Measurements from ENCODE around the gene C1QTNF12.
"Not testable (repeated sequence)": the region's sequence is repeated elsewhere in the genome, so short reads cannot be mapped to it uniquely, and the experiment has no call there.

The C1QTNF12 gene

DNA sequence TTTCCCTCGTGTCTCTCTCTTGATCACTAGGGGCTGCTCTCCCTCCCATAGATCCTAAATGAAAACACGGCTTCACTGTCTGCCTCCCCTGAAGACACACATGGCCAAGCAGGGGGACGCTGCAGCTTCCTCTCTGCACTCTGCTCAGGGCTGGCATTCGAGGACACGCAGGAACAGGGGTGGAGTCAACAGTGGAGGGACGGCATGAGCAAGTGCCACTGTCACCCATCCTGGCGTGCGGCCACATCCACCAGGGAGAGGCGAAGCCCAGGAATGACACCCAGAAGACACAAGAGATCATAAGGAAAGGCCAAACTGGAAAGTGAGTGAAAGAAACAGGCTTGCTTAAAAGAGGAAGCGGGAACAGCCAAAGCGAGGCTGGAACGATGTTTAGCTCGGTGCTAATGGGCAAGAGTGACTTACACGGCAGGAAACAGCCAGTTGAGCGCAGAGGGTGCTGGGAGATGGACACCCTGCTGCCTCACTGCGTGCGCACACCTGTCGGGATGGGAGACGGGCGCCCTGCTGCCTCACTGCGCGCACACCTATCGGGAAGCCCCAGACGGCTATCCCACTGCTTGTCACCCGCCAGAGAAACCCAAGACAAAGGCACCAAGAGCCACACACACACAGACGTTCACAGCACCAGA is 13.6 kb upstream of the C1QTNF12 start:
- in situ Hi-C loops (cut with HindIII; ENCODE audit: low sequenced_read_pairs) = no loop called here

DNA sequence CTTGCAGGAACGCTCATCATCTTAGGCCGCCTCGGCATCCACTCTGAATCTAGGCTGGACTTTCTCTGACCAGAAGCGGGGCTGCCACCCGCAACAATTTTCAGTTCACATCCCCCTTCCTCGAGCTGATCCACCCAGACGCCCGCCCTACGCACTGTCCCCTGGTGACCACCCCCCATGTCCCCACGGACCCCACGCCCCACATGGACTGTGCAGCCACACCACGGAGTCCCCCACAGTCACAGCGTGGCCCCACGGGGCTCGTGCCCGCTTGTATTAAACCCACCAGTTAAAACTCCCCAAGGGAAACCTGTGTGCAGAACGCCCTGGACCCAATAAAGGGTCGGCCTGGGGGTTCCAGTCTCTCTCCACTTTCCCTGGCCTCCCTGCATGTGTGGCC is 13.0 kb upstream of the C1QTNF12 start:
- in situ Hi-C loops (cut with HindIII; ENCODE audit: low sequenced_read_pairs) = no loop called here

GRCh38 chr1:1259119-1259488 is 12.6 kb upstream of the C1QTNF12 start:
- in situ Hi-C loops (cut with HindIII; ENCODE audit: low sequenced_read_pairs) = no loop called here

- in situ Hi-C loops (cut with HindIII; ENCODE audit: low sequenced_read_pairs) = no loop called here
These were observed 10.7 kb upstream of the C1QTNF12 start for GRCh38 chr1:1256956-1257871.

GRCh38 chr1:1255611-1256010 is 9.1 kb upstream of the C1QTNF12 start:
- in situ Hi-C loops (cut with HindIII; ENCODE audit: low sequenced_read_pairs) = no loop called here

GRCh38 chr1:1255078-1255477 is 8.6 kb upstream of the C1QTNF12 start:
- in situ Hi-C loops (cut with HindIII; ENCODE audit: low sequenced_read_pairs) = no loop called here

GRCh38 chr1:1254667-1254998 is 8.1 kb upstream of the C1QTNF12 start:
- in situ Hi-C loops (cut with HindIII; ENCODE audit: low sequenced_read_pairs) = no loop called here

- in situ Hi-C loops (cut with HindIII; ENCODE audit: low sequenced_read_pairs) = no loop called here
These were observed 7.6 kb upstream of the C1QTNF12 start for GRCh38 chr1:1253972-1254666.

DNA sequence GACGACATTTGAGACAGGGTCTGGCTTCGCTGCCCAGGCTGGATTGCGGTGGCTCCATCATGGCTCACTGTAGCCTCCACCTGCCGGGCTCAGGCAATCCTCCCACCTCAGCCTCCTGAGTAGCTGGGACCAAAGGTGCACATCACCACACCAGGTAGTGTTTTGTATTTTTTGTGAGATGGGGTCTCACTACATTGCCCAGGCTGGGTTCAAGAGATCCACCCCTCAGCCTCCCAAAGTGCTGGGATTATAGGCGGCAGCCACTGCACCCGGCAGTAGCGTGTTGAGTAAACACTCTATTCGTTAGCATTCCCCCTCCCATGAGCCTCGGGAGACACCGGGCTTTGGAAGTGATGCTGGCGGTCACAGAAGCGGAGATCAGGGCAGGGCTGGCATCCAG is 6.8 kb upstream of the C1QTNF12 start:
- in situ Hi-C loops (cut with HindIII; ENCODE audit: low sequenced_read_pairs) = no loop called here

GRCh38 chr1:1250786-1251284 is 4.3 kb upstream of the C1QTNF12 start:
- in situ Hi-C loops (cut with HindIII; ENCODE audit: low sequenced_read_pairs) = no loop called here

GRCh38 chr1:1248009-1248913 is 1.7 kb upstream of the C1QTNF12 start:
- in situ Hi-C loops (cut with HindIII; ENCODE audit: low sequenced_read_pairs) = not testable (repeated sequence)

GRCh38 chr1:1247341-1247913 is 905 bp upstream of the C1QTNF12 start:
- in situ Hi-C loops (cut with HindIII; ENCODE audit: low sequenced_read_pairs) = no loop called here

DNA sequence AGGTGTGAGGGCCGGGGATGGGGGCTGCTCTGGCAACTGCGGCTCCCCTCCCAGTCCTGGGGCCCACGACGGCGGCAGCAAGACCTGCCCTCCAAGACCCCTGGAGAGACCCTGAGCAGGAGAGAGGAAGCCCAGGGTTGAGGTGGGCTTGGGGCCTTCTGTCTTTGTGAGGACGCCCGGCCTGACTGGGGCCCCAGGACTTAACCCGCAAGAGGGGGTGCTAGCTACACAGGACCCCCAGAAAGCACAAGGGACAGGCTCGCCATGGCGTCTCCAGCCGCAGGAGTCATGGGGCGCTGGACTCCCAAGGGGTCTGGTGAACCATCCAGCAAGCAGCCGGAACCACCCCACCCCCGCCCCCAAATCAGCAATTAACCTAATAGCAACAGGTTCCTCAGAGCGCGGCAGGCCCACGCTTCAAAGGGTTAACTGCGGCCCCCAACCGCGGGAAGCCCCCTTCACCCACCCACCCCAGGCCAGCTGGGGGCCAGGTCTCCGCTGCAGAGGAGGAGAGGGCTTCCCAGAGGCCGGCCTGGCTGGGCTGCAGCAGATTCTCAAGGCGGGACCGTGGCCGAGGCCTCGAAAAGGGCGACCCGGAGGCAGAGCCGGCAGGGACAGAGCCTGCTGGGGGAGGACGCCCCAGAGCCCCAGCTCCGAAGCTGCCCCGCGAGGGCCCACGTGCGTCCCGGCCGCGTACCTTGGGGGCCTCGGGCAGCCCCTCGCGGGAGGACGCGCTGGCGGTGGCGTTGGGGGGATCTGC is 525 bp downstream of the C1QTNF12 start:
- in situ Hi-C loops (cut with HindIII; ENCODE audit: low sequenced_read_pairs) = no loop called here

GRCh38 chr1:1245178-1245816 is 1.2 kb downstream of the C1QTNF12 start:
- in situ Hi-C loops (cut with HindIII; ENCODE audit: low sequenced_read_pairs) = no loop called here

DNA sequence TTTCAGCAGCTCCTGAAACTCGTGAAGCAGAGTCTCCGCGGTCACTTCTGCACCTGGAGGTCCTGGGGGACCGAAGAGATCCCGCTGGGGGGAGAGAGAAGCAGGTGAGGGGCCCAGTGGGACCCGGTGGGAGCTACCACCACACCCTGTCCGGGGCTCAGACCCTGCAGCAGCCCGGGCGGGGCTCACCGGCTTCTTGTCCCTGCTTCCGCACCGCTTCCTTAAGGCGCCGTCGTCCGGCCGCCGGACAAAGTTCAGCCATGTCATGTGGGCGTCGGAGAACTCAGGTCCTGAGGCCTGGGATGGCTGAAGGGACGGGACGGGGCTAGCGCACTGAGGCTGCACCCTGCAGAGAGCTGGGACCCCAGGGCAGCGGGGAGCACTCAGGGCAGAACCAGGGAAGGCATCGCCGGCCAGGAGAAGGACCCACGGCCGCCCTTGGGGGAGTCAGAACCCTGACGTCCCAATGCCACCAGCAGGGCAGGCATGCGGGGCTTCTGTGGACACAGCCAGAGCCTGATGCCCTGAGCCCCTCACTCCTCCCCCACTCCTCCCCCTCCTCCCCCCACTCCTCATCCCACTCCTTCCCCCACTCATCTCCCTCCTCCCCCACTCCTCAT is 2.2 kb downstream of the C1QTNF12 start:
- in situ Hi-C loops (cut with HindIII; ENCODE audit: low sequenced_read_pairs) = no loop called here

GRCh38 chr1:1243807-1244191 is 2.7 kb downstream of the C1QTNF12 start:
- in situ Hi-C loops (cut with HindIII; ENCODE audit: low sequenced_read_pairs) = no loop called here

DNA sequence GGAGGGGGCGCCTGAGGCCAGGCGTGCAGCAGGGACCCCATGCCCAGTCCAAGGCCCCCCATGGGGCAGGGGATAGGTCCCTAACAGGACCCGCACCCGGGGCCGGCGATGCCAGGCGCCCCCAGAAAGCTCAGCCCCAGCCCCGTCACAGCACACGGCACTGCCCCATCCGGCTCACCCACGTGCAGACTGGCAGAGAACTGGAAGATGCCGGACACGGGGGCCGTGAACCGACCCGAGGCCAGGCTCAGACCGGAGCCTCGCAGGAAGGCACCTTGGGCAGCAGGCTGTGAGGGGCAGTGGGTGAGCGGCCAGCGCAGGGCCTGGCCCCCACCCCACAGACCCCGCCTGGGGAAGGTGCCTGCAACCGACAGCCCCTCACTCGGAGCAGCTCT is 3.3 kb downstream of the C1QTNF12 start:
- in situ Hi-C loops (cut with HindIII; ENCODE audit: low sequenced_read_pairs) = no loop called here

DNA sequence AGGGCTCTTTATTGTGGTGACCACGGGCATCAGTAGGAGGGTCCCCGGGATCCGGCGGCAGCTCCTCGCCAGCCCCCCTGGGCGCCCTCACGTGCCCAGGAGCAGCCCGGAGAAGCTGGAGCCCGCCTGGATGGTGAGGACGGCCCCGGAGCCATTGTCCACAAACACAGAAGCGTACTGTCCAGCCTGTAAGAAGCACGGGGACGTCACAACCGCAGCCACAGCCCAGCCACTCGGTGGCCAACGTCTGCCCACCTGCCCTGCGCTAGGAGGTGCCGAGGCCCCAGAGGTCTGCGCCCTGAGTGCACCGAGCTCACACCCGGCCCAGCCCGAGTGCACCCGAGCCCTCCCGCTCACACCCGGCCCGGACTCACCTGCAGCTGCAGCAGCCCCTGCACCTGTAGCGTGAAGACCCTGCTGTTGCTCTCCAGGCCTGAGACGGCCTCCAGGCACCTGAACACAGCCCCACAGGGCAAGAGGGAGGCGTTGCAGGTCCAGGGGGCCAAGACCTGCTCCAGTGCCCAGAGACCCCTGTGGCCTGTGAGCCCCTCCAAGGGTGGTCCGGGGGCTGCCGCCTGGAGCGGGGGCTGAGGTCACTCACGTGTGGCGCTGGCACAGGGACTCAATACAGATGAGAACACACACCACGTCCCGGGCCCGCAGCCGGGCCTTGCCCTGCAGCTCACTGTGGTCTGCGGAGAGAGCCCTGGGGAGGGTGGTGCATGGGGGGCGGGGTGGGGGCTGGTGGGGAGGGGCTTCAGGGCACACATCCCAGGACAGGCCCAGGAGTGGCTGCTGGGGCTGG is 3.9 kb downstream of the C1QTNF12 start:
- in situ Hi-C loops (cut with HindIII; ENCODE audit: low sequenced_read_pairs) = no loop called here

Measured in endothelial cell of hepatic sinusoid (primary cell).